HTERT RPE-1 (cell line): ENCODE data around the gene PLA2G4A.

Experiments
- in situ Hi-C: fragments of 300-500 bp; cut with MboI; formaldehyde crosslinking; loops from 4 replicates; pipeline ENCODE4 v1.14.3; 2020; ENCODE audit warnings: low sequenced_read_pairs

The PLA2G4A gene

DNA sequence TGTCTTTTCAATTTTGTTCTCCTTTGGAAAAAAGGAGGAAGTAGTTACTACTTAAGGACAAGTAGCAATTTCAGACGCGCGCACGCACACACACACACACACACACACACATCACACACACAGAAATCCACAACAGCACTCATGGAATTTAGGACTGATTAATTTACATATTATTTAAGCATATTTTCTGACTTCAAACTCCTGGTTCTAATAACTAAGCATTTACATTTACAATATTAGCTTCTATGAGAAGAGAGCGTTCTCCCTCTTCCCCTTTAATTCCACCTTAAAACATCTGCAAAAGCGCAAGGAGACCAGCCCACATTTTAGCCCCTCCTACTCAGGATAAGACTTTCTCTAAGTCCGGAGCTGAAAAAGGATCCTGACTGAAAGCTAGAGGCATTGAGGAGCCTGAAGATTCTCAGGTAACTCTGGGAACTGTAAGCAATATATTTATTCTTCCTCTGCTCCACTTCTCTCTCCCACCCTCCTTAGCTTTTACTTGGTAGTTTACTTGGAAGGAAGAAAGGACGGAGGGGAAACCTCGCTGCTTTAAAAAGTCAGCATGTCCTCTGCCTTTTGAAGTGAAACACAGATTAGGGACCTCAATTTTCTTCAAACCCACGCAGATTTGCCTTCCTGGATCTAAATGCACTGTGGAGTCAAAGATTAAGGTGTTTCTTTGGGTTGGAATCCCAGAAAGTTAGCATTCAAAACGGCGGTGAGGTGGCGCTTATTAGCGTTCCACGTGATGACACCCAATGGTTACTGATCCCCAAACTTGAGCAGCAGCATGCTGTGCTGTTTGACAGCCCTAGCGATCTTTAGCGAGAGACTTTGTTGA is at the start of gene PLA2G4A:
Gene PLA2G4A, plus strand, starts transcription at position 339 of the 844 bp plus-strand sequence. CDS start 25,406 bp downstream, outside the sequence.
- in situ Hi-C loops: no loop called here

DNA sequence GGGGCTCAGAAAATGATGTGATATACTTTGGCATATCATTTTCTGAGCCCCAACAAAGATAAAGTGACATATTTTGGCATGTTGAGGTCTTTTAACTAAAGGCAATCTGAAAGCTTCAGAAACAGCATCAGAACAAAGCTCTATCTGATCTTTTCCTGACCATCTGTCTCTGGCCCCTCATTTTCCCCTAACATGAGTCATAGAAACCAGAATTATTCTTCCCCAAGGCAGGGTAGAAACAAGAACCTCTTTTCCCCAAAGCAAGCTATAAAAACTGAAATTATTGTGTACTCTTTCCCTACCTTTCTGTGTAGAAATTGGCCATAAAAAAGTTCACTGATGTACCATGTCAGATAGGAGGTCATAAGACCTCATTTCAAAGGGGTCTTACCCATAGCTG is 48.7 kb upstream of the PLA2G4A start:
- in situ Hi-C loops: no loop called here

DNA sequence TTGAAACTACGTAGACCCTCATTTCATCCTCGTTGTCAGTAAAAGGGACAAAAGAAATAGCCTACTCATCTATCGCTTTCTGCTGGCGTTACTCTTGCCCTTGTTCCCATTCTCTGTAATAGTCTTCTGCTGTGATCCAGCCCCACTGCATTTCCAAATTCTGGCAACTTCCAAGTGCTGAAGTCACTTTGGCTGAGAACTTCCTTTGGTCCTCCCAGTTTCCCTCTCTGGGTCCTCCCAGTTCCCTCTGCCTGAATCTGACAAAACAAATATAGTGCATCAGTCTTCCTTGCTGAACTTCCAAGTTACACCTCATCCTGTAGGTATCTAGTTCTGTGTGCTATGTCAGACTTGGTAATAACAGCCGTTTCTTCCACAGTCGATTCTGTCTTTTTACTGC is 47.0 kb upstream of the PLA2G4A start:
- in situ Hi-C loops: no loop called here

DNA sequence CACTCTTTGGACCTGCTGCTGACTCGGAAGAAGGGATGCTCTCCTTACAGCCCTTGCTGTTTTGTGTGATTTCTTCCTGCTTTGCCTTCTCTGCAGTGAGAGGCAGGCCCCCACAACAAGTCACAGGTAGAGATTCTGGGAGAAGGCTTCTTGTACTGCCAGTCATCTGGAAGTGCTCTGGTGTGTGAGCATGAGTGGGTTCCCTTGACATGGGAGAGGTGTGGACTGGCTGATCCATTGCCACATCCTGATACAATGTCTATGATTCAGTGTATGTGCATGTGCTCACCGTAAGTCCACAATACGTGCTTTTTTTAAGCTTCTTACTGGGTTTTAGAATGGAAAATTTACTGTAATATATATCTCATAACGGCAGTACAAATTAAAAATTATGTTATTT is 46.0 kb upstream of the PLA2G4A start:
- in situ Hi-C loops: no loop called here

DNA sequence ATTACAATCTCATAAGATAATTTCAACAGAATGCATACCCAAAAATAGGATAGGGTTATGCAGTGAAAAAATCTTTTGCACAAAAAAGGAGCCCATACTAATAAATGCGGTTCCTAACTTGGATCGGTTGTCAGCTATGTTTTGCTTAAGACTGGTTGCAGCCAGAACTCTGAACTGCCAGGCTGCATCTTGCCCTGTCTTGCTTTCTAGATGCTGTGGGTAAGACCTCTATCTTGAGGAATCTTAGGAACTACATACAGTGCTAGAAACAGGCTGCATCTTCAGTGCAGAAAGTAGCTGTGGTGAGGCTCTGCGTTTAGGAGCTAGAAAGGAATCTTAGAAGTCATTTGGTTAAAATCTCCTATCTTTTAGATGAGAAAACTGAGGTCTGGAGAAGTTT is 45.6 kb upstream of the PLA2G4A start:
- in situ Hi-C loops: no loop called here

DNA sequence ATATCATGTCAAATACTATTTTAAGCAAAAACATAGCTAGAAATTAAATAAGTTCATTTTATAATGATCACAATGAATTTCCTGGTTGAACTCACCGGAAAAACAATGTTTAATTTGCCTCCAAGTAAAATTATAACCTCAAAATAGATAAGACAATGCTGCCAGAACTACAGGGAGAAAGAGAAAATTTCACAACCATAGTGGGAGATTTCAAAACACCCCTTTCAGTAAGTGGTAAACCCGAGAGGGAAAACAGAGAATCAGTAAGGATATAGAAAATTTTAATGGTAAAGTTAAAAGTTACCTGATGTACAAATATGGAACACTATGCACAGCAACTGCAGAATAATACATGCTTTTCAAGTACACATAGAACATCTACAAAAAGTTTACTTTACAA is 43.2 kb upstream of the PLA2G4A start:
- in situ Hi-C loops: no loop called here

DNA sequence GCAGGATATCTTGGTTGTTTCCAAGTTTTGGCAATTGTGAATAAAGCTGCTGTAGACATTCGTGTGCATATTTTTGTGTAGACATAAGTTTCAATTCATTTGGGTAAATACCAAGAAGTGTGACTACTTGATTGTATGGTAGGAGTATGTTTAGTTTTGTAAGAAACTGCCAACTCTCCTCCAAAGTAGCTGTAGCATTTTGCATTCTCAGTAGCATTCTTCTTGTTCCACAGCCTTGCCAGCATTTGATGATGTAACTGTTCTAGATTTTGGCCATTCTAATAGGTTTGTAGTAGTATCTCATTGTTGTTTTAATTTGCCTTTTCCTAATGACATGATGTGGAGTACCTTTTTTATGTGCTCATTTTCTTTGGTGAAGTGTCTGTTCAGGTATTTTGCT is 38.6 kb upstream of the PLA2G4A start:
- in situ Hi-C loops: no loop called here

DNA sequence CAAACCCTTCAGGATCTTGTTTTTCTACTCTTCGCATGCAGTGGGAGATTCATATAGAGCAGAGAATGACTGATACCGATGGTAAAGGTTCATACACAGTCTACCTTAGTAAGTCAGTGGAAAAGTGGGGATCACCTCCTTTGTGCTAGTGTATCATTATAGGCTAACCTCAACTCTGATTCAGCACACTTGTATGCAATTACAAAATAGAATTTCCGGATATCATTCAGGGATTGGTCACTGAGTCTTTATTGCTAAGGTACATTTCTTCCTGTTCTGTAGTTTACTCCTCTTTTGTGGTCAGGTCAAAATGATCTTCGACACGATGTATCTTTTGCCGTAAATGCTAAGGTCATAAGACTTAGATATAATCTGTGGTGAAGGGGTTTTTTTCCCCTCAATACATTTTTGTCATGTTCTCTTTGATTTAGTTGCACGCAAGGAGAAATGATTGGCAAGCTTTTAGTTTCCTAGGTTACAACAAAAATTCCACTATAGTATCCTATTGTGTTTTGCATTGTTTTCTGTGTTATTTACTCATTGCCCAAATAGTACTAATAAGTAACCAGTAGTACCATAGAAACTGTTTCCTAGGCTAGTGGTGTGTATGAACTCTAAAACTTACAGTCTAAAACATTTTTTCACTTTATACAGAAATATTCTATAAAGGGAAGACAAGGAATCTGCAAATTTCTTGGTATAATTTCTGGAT is 35.7 kb upstream of the PLA2G4A start:
- in situ Hi-C loops: no loop called here

DNA sequence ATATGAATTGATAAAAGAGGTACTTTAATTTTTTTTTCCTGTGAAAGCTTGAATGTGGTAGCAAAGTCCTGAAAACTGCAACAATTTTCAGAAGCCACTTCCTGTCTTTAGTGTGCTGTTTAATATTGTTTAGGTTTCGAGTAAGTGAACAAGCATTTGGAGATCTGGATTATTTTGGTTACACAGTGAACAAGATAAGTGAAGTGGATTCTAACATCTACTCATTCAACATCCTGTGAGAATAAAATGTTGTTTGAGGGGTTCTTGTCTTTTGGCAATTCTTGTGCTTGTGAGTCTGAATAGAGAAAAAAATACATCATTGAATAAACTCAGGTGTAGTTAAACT is 35.2 kb upstream of the PLA2G4A start:
- in situ Hi-C loops: no loop called here

DNA sequence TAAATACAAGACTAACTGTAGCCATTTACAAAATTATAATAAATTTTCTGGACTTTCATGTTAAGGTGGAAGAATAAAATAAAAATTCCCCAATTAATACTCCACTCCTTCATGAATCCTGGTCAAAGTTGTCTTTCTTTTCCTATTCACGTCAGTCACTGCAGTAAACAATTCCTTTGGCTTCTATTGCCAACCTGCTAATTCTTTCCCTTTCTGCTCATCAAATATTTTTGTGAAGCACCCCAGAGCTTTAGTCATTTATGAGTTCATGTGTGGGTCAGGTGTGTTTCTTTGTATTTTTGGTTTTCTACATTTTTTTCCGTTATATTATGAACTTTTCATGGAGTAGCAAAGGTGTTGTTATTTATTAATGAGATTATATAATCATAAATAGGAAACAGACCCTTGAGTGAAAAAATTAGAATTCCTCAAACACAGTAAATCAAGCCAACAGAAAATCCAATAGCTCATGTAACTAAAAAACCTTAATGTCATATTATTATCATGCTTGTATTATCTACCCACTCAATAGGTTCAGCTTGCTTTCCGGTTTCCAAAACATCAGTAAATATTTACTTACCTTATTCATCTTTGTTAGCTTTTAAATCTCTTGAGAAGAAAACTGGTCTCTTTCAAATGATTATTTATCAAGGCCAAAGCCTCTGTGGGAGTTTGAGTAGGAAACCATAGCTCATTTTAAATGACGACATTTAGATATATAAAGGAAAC is 29.6 kb upstream of the PLA2G4A start:
- in situ Hi-C loops: no loop called here

DNA sequence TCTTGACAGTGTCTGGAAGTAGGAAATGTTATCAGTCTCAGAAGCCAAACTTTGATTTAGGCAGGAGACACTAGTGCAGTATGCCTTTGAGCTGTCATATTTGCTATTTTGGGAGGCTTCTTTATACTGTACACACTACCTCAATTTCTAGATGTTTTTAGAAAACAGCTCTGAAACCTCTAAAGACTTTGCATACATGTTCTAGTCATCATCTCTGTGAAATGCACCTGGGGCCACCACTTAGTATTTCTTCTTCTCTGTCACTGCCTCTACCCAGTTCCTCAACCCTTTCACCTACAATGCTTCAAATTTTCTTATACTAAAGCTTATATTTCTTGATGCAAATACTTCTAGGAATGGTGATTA is 29.1 kb upstream of the PLA2G4A start:
- in situ Hi-C loops: no loop called here

DNA sequence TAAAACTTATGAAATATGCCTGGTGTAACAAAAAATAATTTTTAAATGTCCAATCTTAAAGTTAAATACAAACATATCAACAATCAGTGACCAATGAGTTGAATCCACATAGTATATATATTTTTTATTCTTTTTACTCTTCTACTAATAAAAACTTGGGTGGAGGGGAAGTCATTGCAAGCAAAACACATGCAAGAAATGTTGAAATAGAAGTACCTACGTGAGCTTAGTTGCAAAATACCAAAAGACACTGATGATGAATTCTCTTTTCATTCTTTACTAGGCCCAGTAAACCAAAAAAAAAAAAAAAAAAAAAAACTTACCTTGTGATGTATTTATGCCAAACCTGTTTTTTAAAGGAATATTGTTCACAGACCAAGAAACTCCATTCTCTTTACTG is 26.4 kb upstream of the PLA2G4A start:
- in situ Hi-C loops: no loop called here

DNA sequence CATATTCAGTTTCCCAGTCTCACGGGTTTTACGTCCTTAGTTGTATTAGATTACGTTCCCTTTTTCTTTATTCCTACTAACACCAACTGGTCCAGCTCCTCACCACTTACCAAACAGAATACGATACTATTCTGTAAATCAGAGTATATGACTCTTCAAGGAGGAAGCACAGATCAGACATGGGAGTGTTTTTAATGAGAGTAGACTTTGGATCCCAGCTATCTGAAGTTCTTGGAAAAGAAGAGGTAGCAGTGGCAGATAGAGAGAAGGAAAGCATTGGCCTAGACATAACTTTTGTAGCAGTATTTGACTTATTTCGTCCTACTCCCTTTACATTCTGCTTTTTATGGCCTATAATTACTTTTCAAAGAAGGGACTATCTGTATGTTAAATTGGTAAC is 24.1 kb upstream of the PLA2G4A start:
- in situ Hi-C loops: no loop called here

DNA sequence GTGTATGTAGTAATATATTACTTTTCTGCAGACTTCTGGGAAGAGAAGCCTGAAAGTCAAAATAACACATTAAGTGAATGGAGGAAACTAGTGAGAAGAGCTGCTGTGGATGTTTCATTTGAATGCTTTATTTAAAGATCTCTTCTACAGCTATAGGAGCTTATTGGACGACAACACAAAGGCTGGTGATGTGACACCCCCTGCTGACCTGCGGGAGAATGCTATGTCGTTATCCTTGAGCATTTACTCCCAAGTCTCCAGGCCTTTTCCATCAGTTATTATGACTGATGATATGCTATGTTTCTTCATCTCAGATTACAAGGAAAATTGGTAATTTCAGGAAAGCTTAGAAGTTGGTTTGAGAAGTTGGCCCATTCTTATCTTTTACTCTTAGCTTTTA is 22.3 kb upstream of the PLA2G4A start:
- in situ Hi-C loops: no loop called here

DNA sequence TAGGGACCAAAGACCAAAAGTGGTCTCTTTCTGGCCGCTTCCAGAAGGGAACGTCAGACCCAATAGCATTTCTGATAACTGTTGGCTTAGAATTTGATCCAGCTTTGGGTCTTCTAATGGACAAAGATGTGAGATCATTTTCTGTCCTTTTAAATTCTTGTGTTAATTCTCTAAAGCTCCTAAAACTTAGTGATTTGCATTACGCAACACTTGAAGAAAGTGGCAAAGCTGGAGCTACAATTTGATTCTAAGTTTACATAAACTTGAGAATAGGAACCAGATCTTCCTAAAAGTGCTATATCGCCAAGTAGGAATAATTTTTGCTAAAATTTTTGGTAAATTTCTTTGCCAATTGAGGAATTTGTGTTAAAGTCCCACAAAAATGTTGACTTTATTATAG is 21.6 kb upstream of the PLA2G4A start:
- in situ Hi-C loops: no loop called here

DNA sequence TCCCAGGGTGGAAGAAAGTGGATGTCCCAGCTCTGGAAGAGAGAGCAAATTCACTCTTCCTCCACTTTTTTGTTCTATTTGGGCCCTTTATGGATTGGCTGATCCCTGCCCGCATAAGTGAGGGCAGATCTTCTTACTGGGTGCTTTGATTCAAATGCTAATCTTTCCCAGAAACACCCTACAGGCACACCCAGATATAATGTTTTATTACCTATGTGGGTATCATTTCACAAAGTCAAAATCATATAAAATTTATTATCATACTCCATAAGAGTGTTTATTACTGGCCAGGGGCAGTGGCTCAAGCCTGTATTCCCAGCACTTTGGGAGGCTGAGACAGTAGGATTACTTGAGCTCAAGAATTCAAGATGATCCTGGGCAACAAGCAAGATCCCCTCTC is 16.9 kb upstream of the PLA2G4A start:
- in situ Hi-C loops: no loop called here

DNA sequence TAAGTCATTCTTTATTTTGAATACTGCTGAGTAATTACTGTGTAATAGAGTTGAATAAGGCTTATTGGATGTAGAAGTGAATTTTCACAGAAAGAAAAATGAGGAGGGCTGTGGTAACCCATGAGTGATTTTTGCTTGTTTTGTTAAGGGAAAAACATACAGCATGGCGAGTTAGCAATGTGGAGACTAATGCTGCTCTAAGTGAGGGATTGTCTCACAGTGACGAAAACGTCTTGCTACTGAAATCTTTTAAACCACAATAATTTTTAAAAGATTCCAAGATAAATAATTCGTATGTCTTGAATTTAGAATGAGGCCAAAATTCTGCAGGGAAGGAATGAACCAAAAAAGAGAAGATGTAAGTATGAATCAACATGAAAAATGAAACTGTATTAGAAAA is 16.2 kb upstream of the PLA2G4A start:
- in situ Hi-C loops: no loop called here

DNA sequence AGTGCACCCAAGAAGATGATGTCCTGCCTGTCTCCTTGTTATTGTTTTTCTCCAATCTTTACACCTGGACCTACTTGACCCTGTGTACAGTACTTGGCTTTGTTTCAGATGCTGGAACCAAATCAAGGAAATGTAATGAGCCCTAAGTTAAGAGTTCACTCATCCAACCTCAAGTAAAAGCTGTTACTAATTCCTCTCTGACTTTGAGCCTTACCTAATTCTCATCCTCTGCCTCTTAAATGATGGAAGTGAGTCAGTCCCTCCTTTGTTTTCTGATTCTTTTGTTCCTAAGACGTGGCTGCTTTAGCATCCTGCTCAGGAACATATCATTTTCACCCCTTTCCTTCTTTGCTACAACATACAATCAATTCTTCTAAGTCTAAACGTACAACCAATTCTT is 15.3 kb upstream of the PLA2G4A start:
- in situ Hi-C loops: no loop called here

DNA sequence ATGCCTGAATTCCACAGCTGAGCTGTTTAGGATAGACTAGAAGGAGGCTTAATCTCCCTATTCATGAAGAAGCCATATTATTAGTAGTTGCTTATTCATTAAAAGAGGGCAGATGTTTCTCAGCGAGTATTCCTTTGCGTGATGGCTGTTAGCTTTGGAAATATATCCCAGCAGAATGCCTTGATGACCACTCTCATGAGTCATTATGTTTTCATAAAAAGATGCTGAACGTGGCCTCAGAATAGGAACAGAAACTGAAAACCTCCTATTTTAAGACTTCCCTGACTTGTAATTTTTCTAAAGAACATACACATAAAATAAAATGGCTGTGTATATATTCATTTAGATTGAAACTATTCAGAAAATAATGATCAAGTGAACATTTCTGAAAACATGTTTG is 9.6 kb upstream of the PLA2G4A start:
- in situ Hi-C loops: no loop called here

DNA sequence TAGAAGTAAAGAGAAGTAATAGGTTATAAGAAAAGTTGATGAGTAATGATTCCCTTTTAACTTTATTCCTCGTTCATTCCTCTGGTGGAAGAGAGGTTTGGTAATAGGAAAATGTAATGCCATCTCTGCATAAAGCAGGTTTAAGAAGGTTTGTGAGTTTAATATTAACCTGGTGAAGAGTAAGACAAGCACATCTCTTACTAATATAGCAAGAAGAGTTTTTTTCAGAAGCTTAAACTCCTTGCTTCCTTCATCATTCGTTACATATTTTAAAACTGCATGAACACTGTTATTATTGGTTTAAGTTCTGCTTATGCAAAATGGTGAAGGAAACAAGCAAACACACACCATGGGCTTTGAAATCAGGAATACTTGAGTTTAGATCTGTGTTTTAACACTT is 9.2 kb upstream of the PLA2G4A start:
- in situ Hi-C loops: no loop called here

DNA sequence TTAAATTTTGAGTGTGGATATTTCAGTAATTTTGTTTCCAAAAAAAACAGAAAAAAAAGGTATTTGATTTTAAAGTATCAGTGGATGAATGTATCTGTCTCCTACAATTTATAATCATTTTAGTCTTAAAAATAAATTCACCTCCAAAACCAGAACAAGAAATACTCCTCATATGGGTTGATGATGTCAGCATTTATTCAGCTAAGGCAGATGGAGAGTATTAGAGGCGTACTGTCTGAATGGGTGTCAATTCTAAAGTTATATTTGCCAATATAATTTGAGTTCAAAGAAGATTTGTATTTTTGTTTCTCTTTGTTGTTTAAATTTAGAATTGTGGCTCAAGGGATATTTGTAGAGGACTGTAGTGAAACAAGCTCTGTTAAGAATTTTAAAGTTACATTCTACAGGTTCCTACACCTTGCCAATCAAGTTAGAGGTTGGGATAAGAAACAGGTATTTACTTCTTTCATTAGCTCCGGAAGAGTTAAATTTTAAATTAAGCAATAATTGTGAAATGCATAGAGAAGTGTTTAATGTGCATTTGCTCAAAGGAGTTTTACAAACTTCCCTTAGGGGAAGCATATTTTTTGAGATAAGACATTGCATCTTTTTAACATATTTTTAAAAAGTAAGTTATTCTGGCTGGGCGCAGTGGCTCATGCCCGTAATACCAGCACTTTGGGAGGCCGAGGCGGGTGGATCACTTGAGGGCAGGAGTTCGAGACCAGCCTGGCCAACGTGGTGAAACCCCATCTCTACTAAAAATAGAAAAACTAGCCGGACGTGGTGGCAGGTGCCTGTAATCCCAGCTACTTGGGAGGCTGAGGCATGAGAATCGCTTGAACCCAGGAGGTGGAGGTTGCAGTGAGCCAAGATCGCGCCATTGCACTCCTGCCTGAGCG is 1.2 kb downstream of the PLA2G4A start:
- in situ Hi-C loops: no loop called here
